HEK293 (cell line): ENCODE results near the gene ARAP1.

Experiments used
- ATF2 ChIP-seq: fragments of 450-650 bp; formaldehyde crosslinking; IDR thresholded peaks from 2 replicates; pipeline ENCODE4 v1.5.1; 2016; ENCODE audit warnings: missing biosample characterization, missing genetic modification characterization, low read depth
- CTCF ChIP-seq: fragments of 450-650 bp; formaldehyde crosslinking; IDR thresholded peaks from 2 replicates; pipeline ENCODE4 v1.5.1; 2016; ENCODE audit warnings: missing biosample characterization, missing genetic modification characterization
- KLF1 ChIP-seq: fragments of 450-650 bp; formaldehyde crosslinking; IDR thresholded peaks from 2 replicates; pipeline ENCODE4 v1.5.1; 2016; ENCODE audit warnings: missing biosample characterization, missing genetic modification characterization
- KLF16 ChIP-seq: fragments of 450-650 bp; formaldehyde crosslinking; IDR thresholded peaks from 2 replicates; pipeline ENCODE4 v1.5.1; 2017; ENCODE audit warnings: missing biosample characterization, missing genetic modification characterization
- YY1 ChIP-seq: fragments of 450-650 bp; formaldehyde crosslinking; IDR thresholded peaks from 2 replicates; pipeline ENCODE4 v1.5.1; 2018; ENCODE audit warnings: missing biosample characterization, missing genetic modification characterization
- ZNF10 ChIP-seq: fragments of 450-650 bp; formaldehyde crosslinking; IDR thresholded peaks from 2 replicates; pipeline ENCODE4 v1.5.1; 2017; ENCODE audit warnings: missing biosample characterization, missing genetic modification characterization
- ZNF23 ChIP-seq: fragments of 450-650 bp; formaldehyde crosslinking; IDR thresholded peaks from 2 replicates; pipeline ENCODE4 v1.5.1; 2016; ENCODE audit warnings: missing biosample characterization, missing genetic modification characterization, borderline replicate concordance
- ZNF274 ChIP-seq, 2 experiments: fragments of 200-500 bp in 1 of 2; fragments of 450-650 bp in 1 of 2; sonication (Bioruptor generic) in 1 of 2; formaldehyde crosslinking in 1 of 2; IDR thresholded peaks; 2 replicates each; pipeline versions ENCODE4 v1.5.1 to v1.6.1; 2014 to 2016; ENCODE audit warnings: borderline replicate concordance in 1 of 2, inconsistent platforms in 1 of 2, low read length in 1 of 2, missing biosample characterization in 1 of 2, missing genetic modification characterization in 1 of 2
- ZNF610 ChIP-seq: fragments of 450-650 bp; formaldehyde crosslinking; IDR thresholded peaks from 2 replicates; pipeline ENCODE4 v1.5.1; 2016; ENCODE audit warnings: missing biosample characterization, missing genetic modification characterization, borderline replicate concordance
- ZNF624 ChIP-seq: fragments of 450-650 bp; formaldehyde crosslinking; IDR thresholded peaks from 2 replicates; pipeline ENCODE4 v1.5.1; 2017; ENCODE audit warnings: missing biosample characterization, missing genetic modification characterization
- ZNF707 ChIP-seq: fragments of 450-650 bp; formaldehyde crosslinking; IDR thresholded peaks from 2 replicates; pipeline ENCODE4 v1.5.1; 2016; ENCODE audit warnings: missing biosample characterization, missing genetic modification characterization
- ZNF843 ChIP-seq: fragments of 450-650 bp; formaldehyde crosslinking; IDR thresholded peaks from 2 replicates; pipeline ENCODE4 v1.5.1; 2016; ENCODE audit warnings: missing biosample characterization, missing genetic modification characterization
- ZSCAN4 ChIP-seq: fragments of 450-650 bp; formaldehyde crosslinking; IDR thresholded peaks from 2 replicates; pipeline ENCODE4 v1.5.1; 2017; ENCODE audit warnings: missing biosample characterization, missing genetic modification characterization

- TF ChIP-seq ZNF23 (tag by site-specific recombination) (no peak), ATF2 (tag by site-specific recombination) (no peak), ZNF610 (tag by site-specific recombination) (no peak), ZNF10 (tag by site-specific recombination) (no peak), ZNF274 (IDR thresholded peaks at IDR 0.05; ENCODE audit: low read length) (no peak), ZNF274 (tag by site-specific recombination; IDR thresholded peaks at IDR 0.05; ENCODE audit: borderline replicate concordance) (no peak), ZNF707 (tag by site-specific recombination) (no peak), KLF1 (tag by site-specific recombination) (no peak), KLF16 (tag by site-specific recombination) (no peak), ZNF843 (tag by site-specific recombination) (no peak), YY1 (no peak), ZNF624 (tag by site-specific recombination) (no peak), ZSCAN4 (tag by site-specific recombination) (no peak), CTCF (tag by site-specific recombination) (no peak)
Measured at GRCh38 chr11:72679869-72680268, 72.3 kb downstream of the ARAP1 start.
